HEK293 (cell line): ENCODE measurements around the gene THRAP3.

Experiments
- ZBTB8A ChIP-seq: fragments of 450-650 bp; formaldehyde crosslinking; IDR thresholded peaks from 2 replicates; pipeline ENCODE4 v1.5.1; 2016; ENCODE audit warnings: missing biosample characterization, missing genetic modification characterization
- TF ChIP-seq, protein P1 (sequence below): fragments of 450-650 bp; formaldehyde crosslinking; IDR thresholded peaks from 2 replicates; pipeline ENCODE4 v1.5.1; 2016; ENCODE audit warnings: missing biosample characterization, missing genetic modification characterization

DNA sequence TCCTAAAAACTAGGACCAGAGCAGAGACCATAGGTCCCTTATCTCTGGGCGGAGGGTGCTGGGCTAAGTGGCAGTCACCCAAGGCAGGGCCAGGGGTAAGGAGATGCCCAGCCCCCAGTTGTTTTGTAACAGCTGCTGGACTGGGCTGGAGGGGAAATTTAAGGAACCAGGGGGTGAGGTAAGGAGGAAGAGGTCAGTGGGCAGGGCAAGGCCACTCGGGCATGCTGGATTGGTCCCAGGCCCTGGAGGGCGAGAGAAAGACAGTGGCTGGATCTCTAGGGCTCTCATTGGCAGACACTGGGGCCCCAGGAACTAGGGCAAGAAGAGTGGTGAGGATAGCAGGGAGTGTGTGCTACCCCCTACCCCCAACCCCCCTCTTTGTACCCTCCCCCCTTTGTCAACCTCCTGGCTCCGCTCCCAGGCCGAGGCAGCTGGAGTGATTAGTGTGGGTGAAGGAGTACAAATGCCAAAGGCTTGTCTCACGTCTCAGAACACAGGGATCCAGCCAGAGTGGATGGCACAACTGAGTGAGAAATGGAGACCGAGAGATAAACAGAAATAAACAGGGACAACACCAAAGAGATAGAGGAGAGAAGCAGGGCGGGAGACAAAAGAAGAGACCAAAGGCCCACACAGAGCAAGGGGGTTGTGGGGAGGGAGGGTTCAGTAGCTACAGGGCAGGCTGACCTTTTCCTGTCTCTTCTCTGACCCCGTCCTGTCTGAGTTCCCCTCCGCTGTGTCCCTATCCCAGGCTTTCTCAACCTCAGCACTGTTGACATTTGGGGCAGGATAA is 20.5 kb upstream of the THRAP3 start:
- TF ChIP-seq, protein P1, sequence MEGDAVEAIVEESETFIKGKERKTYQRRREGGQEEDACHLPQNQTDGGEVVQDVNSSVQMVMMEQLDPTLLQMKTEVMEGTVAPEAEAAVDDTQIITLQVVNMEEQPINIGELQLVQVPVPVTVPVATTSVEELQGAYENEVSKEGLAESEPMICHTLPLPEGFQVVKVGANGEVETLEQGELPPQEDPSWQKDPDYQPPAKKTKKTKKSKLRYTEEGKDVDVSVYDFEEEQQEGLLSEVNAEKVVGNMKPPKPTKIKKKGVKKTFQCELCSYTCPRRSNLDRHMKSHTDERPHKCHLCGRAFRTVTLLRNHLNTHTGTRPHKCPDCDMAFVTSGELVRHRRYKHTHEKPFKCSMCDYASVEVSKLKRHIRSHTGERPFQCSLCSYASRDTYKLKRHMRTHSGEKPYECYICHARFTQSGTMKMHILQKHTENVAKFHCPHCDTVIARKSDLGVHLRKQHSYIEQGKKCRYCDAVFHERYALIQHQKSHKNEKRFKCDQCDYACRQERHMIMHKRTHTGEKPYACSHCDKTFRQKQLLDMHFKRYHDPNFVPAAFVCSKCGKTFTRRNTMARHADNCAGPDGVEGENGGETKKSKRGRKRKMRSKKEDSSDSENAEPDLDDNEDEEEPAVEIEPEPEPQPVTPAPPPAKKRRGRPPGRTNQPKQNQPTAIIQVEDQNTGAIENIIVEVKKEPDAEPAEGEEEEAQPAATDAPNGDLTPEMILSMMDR: no peak
- TF ChIP-seq ZBTB8A (tag by site-specific recombination): no peak
